SH-SY5Y (cell line): ENCODE measurements around the gene CELSR1.

ENCODE experiments used
- GATA2 ChIP-seq: IDR thresholded peaks from 2 replicates; pipeline ENCODE4 v1.6.1; 2011; ENCODE audit warnings: mild to moderate bottlenecking, low read depth, low read length
- GATA3 ChIP-seq: IDR thresholded peaks from 2 replicates; pipeline ENCODE4 v1.6.1; 2011; ENCODE audit warnings: low read depth, mild to moderate bottlenecking, low read length, moderate library complexity

- TF ChIP-seq GATA2: no peak
- TF ChIP-seq GATA3: no peak
Observed at GRCh38 chr22:46365166-46365624, 172.2 kb downstream of the CELSR1 start.
